ENCODE results near the gene GUCY1B1. TPM values are rescaled to one million over a fixed set of nuclear protein-coding genes. Genes with fewer than 3 reads are reported as not detected.

GUCY1B1 gene
- total RNA-seq (10 to 100 TPM; 14.6 to 30.7 (median 18.7) TPM), polyA plus RNA-seq (10 to 100 TPM; 12.5 to 15.1 TPM)
- long read RNA-seq, donor 1, transcript GUCY1B1-201 (14 exons, 3,124 nt): major isoform, 36 of 47 reads
- long read RNA-seq, donor 1, partial matches to known transcripts: 4 of 47 reads
- long read RNA-seq, donor 1, other reads (novel, unspliced or antisense): 4 of 47 reads
- long read RNA-seq, donor 2, transcript GUCY1B1-204 (13 exons, 2,316 nt): minor isoform, 7 of 119 reads
- long read RNA-seq, donor 2, transcript GUCY1B1-201 (14 exons, 3,124 nt): major isoform, 83 of 119 reads
- long read RNA-seq, donor 2, partial matches to known transcripts: 15 of 119 reads
- long read RNA-seq, donor 2, other reads (novel, unspliced or antisense): 11 of 119 reads
- long read RNA-seq, donor 3, transcript GUCY1B1-201 (14 exons, 3,124 nt): major isoform, 44 of 60 reads
- long read RNA-seq, donor 3, partial matches to known transcripts: 9 of 60 reads
- long read RNA-seq, donor 3, other reads (novel, unspliced or antisense): 6 of 60 reads

- intact Hi-C loops (cut with DNase I): loop anchor here in 4 of 10 donors (2.0 to 10.0 kb wide), 4 partner anchors 41 to 316 kb away; partner anchors contain the start of gene GUCY1A1 (in 2 of the 4)
- Histone ChIP-seq H3K9me3 (no peaks in the 10 kb centered on the region), H3K4me3 (peak within 1 kb of the TSS; percentile 58 to 90 (median 83)), H3K36me3 (no peaks in the 10 kb centered on the region), H3K4me1 (peaks cover 0 to 27% (median 5%) of the 10 kb centered on the region in 12 donors), H3K27me3 (peaks cover 0 to 6% (median 0%) of the 10 kb centered on the region in 9 donors), H3K27ac (peak within 1 kb of the TSS; percentile 74 to 95 (median 90))
- 6 to 9% (median 7%) methylated on average over 28 to 51 of the region's 51 CpGs for WGBS, 4 donors
- ATAC-seq (peak; percentile 99), DNase-seq (peak; percentile 97 to 98 (median 97))
- peak in 1 of 2 donors; percentile 67 for TF ChIP-seq POLR2A (IDR thresholded peaks at IDR 0.05)
- TF ChIP-seq, protein P1, sequence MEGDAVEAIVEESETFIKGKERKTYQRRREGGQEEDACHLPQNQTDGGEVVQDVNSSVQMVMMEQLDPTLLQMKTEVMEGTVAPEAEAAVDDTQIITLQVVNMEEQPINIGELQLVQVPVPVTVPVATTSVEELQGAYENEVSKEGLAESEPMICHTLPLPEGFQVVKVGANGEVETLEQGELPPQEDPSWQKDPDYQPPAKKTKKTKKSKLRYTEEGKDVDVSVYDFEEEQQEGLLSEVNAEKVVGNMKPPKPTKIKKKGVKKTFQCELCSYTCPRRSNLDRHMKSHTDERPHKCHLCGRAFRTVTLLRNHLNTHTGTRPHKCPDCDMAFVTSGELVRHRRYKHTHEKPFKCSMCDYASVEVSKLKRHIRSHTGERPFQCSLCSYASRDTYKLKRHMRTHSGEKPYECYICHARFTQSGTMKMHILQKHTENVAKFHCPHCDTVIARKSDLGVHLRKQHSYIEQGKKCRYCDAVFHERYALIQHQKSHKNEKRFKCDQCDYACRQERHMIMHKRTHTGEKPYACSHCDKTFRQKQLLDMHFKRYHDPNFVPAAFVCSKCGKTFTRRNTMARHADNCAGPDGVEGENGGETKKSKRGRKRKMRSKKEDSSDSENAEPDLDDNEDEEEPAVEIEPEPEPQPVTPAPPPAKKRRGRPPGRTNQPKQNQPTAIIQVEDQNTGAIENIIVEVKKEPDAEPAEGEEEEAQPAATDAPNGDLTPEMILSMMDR (IDR thresholded peaks at IDR 0.05): peak; percentile 26 to 76 (median 48)
Observed at GRCh38 chr4:155758481-155759371, at the start of gene GUCY1B1. GUCY1B1 (plus strand) TSS chr4:155759021; CDS start chr4:155759141, 120 bp downstream.

DNA sequence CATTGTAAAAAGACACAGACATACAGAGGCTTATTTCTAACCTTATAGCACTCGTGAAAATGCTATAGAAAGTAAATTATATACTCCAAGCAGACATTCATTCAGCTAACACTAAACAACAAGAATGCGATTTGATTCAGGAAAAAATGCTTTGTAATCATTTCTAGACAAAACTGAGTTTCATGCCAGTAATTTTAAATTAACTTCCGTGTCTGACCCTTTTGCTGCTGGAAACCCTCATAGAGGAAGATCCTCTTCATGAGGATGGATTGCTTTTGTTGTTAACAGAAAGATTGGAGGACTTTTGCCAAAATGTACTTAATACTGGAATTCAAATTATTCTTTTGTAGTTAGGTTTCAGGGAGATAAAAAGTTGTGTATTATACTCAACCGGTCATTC, 48.9 kb upstream of the GUCY1B1 start:
- Histone ChIP-seq H3K4me1 (peaks cover 0 to 20% (median 8%) of the 10 kb centered on the region in 12 donors), H3K4me3 (no peak overlapping the region), H3K27ac (no peak overlapping the region), H3K9me3 (no peaks in the 10 kb centered on the region), H3K36me3 (peaks cover 0 to 71% (median 0%) of the 10 kb centered on the region in 9 donors), H3K27me3 (no peaks in the 10 kb centered on the region)
- TF ChIP-seq, protein P1 (IDR thresholded peaks at IDR 0.05): no peak
- TF ChIP-seq POLR2A (IDR thresholded peaks at IDR 0.05): no peak
- intact Hi-C loops (cut with DNase I): loop anchor here in 1 of 10 donors (2.0 kb wide), 1 partner anchor 41 kb away; no protein-coding TSS in a partner anchor
- ATAC-seq: no peak
- no peak for DNase-seq
- WGBS, 4 donors: 43 to 68% (median 66%) methylated on average over 4 of the region's 4 CpGs

GRCh38 chr4:155711556-155711955, 47.3 kb upstream of the GUCY1B1 start:
- 83 to 88% (median 85%) methylated on average over 1 of the region's 1 CpG for WGBS, 4 donors
- no peak for TF ChIP-seq POLR2A (IDR thresholded peaks at IDR 0.05)
- TF ChIP-seq, protein P1 (IDR thresholded peaks at IDR 0.05): no peak

More at GRCh38 chr4:155711556-155711955, 47.3 kb upstream of the GUCY1B1 start:
- no peak overlapping the region for H3K4me3 ChIP-seq
- peaks cover 0 to 8% (median 0%) of the 10 kb centered on the region in 12 donors for H3K4me1 ChIP-seq
- peaks cover 0 to 83% (median 4%) of the 10 kb centered on the region in 9 donors for H3K36me3 ChIP-seq
- no peaks in the 10 kb centered on the region for H3K9me3 ChIP-seq
- ATAC-seq (no peak), DNase-seq (no peak)
- no peaks in the 10 kb centered on the region for H3K27me3 ChIP-seq
- intact Hi-C loops (cut with DNase I): loop anchor here in 1 of 10 donors (2.0 kb wide), 1 partner anchor 39 kb away; no protein-coding TSS in a partner anchor
- H3K27ac ChIP-seq: no peak overlapping the region

Data from heart left ventricle (tissue), 16 donors.